Neural cell (in vitro differentiated cells): Measurements from ENCODE around the gene DNAJC28. TPM values are rescaled to one million over a fixed set of nuclear protein-coding genes. Genes with fewer than 3 reads are reported as not detected.

Experiments
- H2AFZ ChIP-seq: fragments of 200-600, 300-800 bp; sonication (generic), shearing (Covaris generic); 2 replicates; pipeline ENCODE4 v1.6.0; 2014; ENCODE audit warnings: low read depth, mild to moderate bottlenecking, antibody characterized with exemption, low read length, moderate library complexity
- H3F3A ChIP-seq: fragments of 200-600 bp; shearing (Covaris generic); 2 replicates; pipeline ENCODE4 v1.6.1; 2016; ENCODE audit warnings: mild to moderate bottlenecking, moderate library complexity, mixed read lengths, antibody characterized with exemption, low read length; ENCODE audit not compliant: insufficient read depth, poor library complexity, severe bottlenecking
- H3K27ac ChIP-seq: fragments of 200-600, 300-800 bp; sonication (generic), shearing (Covaris generic); 2 replicates; pipeline ENCODE4 v1.5.1; 2014; ENCODE audit warnings: mild to moderate bottlenecking, low read length, moderate library complexity
- H3K27me3 ChIP-seq: fragments of 300-800, 200-600 bp; sonication (generic), shearing (Covaris generic); 2 replicates; pipeline ENCODE4 v1.6.0; 2014; ENCODE audit warnings: mild to moderate bottlenecking, low read depth, low read length, moderate library complexity; ENCODE audit not compliant: insufficient read depth
- H3K36me3 ChIP-seq: fragments of 300-800, 200-600 bp; sonication (generic), shearing (Covaris generic); 2 replicates; pipeline ENCODE4 v1.5.1; 2014; ENCODE audit warnings: mild to moderate bottlenecking, antibody characterized with exemption, low read length, moderate library complexity; ENCODE audit not compliant: insufficient read depth
- H3K4me2 ChIP-seq: fragments of 300-800, 200-600 bp; sonication (generic), shearing (Covaris generic); 2 replicates; pipeline ENCODE4 v1.6.0; 2014; ENCODE audit warnings: mild to moderate bottlenecking, low read length
- H3K4me3 ChIP-seq: fragments of 300-800, 200-600 bp; sonication (generic), shearing (Covaris generic); 2 replicates; pipeline ENCODE4 v1.5.1; 2014; ENCODE audit warnings: mild to moderate bottlenecking, low read length, moderate library complexity
- H3K79me2 ChIP-seq: fragments of 200-600 bp; shearing (Covaris generic); replicated peaks from 2 replicates; pipeline ENCODE4 v1.6.0; 2014; ENCODE audit warnings: mild to moderate bottlenecking, low read length, moderate library complexity; ENCODE audit not compliant: insufficient read depth
- H3K9ac ChIP-seq: fragments of 300-800, 200-600 bp; sonication (generic), shearing (Covaris generic); 2 replicates; pipeline ENCODE4 v1.6.1; 2016; ENCODE audit warnings: mild to moderate bottlenecking, low read length, mixed read lengths
- H3K9me2 ChIP-seq: fragments of 200-600 bp; shearing (Covaris generic); 2 replicates; pipeline ENCODE4 v1.6.1; 2016; ENCODE audit warnings: mild to moderate bottlenecking, low read length, mixed read lengths; ENCODE audit not compliant: insufficient read depth
- H3K9me3 ChIP-seq: fragments of 200-600, 300-800 bp; sonication (generic), shearing (Covaris generic); 2 replicates; pipeline ENCODE4 v1.6.1; 2016; ENCODE audit warnings: mild to moderate bottlenecking, mixed run types, low read length, moderate library complexity, mixed read lengths
- H4K20me1 ChIP-seq: fragments of 200-600 bp; shearing (Covaris generic); 2 replicates; pipeline ENCODE4 v1.6.1; 2016; ENCODE audit warnings: mild to moderate bottlenecking, mixed run types; ENCODE audit not compliant: insufficient read depth
- CTCF ChIP-seq: fragments of 450-650 bp; IDR thresholded peaks from 2 replicates; pipeline ENCODE4 v1.5.1; 2014; ENCODE audit warnings: antibody characterized with exemption, mild to moderate bottlenecking, moderate library complexity; ENCODE audit not compliant: poor library complexity, severe bottlenecking
- EP300 ChIP-seq: fragments of 450-650 bp; conservative IDR thresholded peaks from 2 replicates; pipeline ENCODE4 v1.6.1; 2014; ENCODE audit warnings: antibody characterized with exemption, mild to moderate bottlenecking, moderate library complexity; ENCODE audit not compliant: poor library complexity, severe bottlenecking
- EZH2 ChIP-seq: fragments of 200-600, 300-800 bp; shearing (Covaris generic), sonication (generic); IDR thresholded peaks from 2 replicates; pipeline ENCODE4 v1.6.1; 2014; ENCODE audit warnings: antibody characterized with exemption, low read length, borderline replicate concordance, mild to moderate bottlenecking; ENCODE audit not compliant: insufficient read depth, poor library complexity, severe bottlenecking
- MXI1 ChIP-seq: fragments of 450-650 bp; conservative IDR thresholded peaks from 2 replicates; pipeline ENCODE4 v1.6.1; 2014; ENCODE audit warnings: antibody characterized with exemption, mild to moderate bottlenecking; ENCODE audit not compliant: poor library complexity, severe bottlenecking
- POLR2AphosphoS5 ChIP-seq: IDR thresholded peaks from 2 replicates; pipeline ENCODE4 v1.6.1; 2012
- RAD21 ChIP-seq: fragments of 450-650 bp; conservative IDR thresholded peaks from 2 replicates; pipeline ENCODE4 v1.6.1; 2014; ENCODE audit warnings: antibody characterized with exemption, mild to moderate bottlenecking, moderate library complexity
- REST ChIP-seq: IDR thresholded peaks from 2 replicates; pipeline ENCODE4 v1.6.1; 2012; ENCODE audit warnings: borderline replicate concordance
- SMC3 ChIP-seq: fragments of 450-650 bp; conservative IDR thresholded peaks from 2 replicates; pipeline ENCODE4 v1.6.1; 2014; ENCODE audit warnings: antibody characterized with exemption, mild to moderate bottlenecking, moderate library complexity; ENCODE audit not compliant: poor library complexity
- TAF1 ChIP-seq: IDR thresholded peaks from 2 replicates; pipeline ENCODE4 v1.6.1; 2012; ENCODE audit warnings: low read depth
- polyA plus RNA-seq: library from polyadenylated mRNA; depleted of rRNA; stranded (reverse); fragments of >200 nt; gene quantifications from 2 replicates; pipeline ENCODE4 v1.2.3, GENCODE V29; 2014

The DNAJC28 gene
- polyA plus RNA-seq, 1 donor from 2014 or later: 5.5 TPM

GRCh38 chr21:33496345-33496744 is 4.8 kb upstream of the DNAJC28 start:
- Histone ChIP-seq H3K4me2 (no peak overlapping the region), H3K4me3 (no peak overlapping the region), H3K36me3 (no peaks in the 10 kb centered on the region), H3K9me3 (no peaks in the 10 kb centered on the region), H4K20me1 (no peaks in the 10 kb centered on the region), H3F3A (no peaks in the 10 kb centered on the region), H3K79me2 (no peaks in the 10 kb centered on the region), H3K9me2 (no peaks in the 10 kb centered on the region), H2AFZ (no peak overlapping the region), H3K27me3 (no peaks in the 10 kb centered on the region), H3K27ac (no peak overlapping the region), H3K9ac (no peak overlapping the region)
- no peak for TF ChIP-seq MXI1
- TF ChIP-seq RAD21: no peak
- no peak for TF ChIP-seq POLR2AphosphoS5
- no peak for TF ChIP-seq EP300
- TF ChIP-seq REST: no peak
- no peak for TF ChIP-seq TAF1
- no peak for TF ChIP-seq SMC3
- TF ChIP-seq CTCF: no peak
- TF ChIP-seq EZH2: no peak

- no peaks in the 10 kb centered on the region for H3F3A ChIP-seq
- no peaks in the 10 kb centered on the region for H3K36me3 ChIP-seq
- no peak overlapping the region for H3K27ac ChIP-seq
- H3K9me3 ChIP-seq: no peaks in the 10 kb centered on the region
- no peak overlapping the region for H3K9ac ChIP-seq
- TF ChIP-seq EP300 (no peak), MXI1 (no peak), TAF1 (no peak), CTCF (no peak), POLR2AphosphoS5 (no peak), EZH2 (no peak), REST (no peak), RAD21 (no peak), SMC3 (no peak)
- no peaks in the 10 kb centered on the region for H3K27me3 ChIP-seq
- H3K4me3 ChIP-seq: no peak overlapping the region
- H3K9me2 ChIP-seq: no peaks in the 10 kb centered on the region
- H4K20me1 ChIP-seq: no peaks in the 10 kb centered on the region
- no peak overlapping the region for H3K4me2 ChIP-seq
- H2AFZ ChIP-seq: no peak overlapping the region
- H3K79me2 ChIP-seq: no peaks in the 10 kb centered on the region
Measured at GRCh38 chr21:33495743-33496142, 4.2 kb upstream of the DNAJC28 start.
